Measurements from ENCODE around the gene LHX2.

Gene LHX2

GRCh38 chr9:124008694-124009530, 2.7 kb upstream of the LHX2 start:
- DNase-seq (ENCODE audit: low read depth in 2 of 2): no peak
- TF ChIP-seq, protein P1, sequence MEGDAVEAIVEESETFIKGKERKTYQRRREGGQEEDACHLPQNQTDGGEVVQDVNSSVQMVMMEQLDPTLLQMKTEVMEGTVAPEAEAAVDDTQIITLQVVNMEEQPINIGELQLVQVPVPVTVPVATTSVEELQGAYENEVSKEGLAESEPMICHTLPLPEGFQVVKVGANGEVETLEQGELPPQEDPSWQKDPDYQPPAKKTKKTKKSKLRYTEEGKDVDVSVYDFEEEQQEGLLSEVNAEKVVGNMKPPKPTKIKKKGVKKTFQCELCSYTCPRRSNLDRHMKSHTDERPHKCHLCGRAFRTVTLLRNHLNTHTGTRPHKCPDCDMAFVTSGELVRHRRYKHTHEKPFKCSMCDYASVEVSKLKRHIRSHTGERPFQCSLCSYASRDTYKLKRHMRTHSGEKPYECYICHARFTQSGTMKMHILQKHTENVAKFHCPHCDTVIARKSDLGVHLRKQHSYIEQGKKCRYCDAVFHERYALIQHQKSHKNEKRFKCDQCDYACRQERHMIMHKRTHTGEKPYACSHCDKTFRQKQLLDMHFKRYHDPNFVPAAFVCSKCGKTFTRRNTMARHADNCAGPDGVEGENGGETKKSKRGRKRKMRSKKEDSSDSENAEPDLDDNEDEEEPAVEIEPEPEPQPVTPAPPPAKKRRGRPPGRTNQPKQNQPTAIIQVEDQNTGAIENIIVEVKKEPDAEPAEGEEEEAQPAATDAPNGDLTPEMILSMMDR (IDR thresholded peaks at IDR 0.05; ENCODE audit: low read depth, low read length): no peak
- H3K4me3 ChIP-seq (replicated peaks in 1 of 2; ENCODE audit: low read depth in 2 of 2, low read length in 2 of 2): no peak overlapping the region

DNA sequence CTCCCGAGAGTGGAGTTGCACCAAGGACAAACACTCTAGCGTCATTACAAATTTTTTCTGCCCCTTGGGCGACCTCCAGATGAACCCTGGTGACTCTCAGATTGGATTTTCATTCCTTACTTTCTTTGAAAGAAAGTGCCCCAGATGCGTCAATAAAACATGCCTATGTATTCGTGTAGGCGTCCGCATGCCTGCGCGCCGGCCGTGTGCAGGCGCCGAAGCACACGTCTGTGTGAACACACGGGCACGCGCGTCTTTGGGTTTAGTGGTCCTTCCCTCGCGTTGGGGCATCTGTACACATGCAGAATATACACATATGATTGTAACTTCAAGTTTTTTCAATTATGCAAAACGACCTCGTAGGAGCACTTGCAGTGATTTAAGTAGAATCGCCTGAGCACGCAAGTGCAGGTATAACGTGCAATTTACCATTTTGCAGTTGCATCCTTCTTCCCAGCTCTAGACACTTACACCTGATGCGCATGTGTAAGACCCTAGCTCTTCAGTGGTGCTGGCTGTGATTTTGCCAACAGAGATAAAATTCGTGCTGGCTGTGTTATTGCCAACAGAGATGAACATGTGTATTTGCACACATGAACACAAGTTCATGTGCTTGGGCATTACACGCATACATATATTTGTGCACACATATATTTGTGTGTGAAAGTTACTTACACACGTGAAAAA, 1.9 kb upstream of the LHX2 start:
- no peak for DNase-seq (ENCODE audit: low read depth in 2 of 2)
- TF ChIP-seq, protein P1 (IDR thresholded peaks at IDR 0.05; ENCODE audit: low read depth, low read length): no peak
- H3K4me3 ChIP-seq (replicated peaks in 1 of 2; ENCODE audit: low read depth in 2 of 2, low read length in 2 of 2): no peak overlapping the region

- TF ChIP-seq, protein P1 (IDR thresholded peaks at IDR 0.05; ENCODE audit: low read depth, low read length): no peak
- H3K4me3 ChIP-seq (replicated peaks in 1 of 2; ENCODE audit: low read depth in 2 of 2, low read length in 2 of 2): no peak overlapping the region
- DNase-seq (ENCODE audit: low read depth in 2 of 2): no peak
Measured at GRCh38 chr9:124010303-124010664, 1.3 kb upstream of the LHX2 start.

GRCh38 chr9:124010665-124011321, 775 bp upstream of the LHX2 start:
- DNase-seq (ENCODE audit: low read depth in 2 of 2): peak; percentile 37 to 40
- TF ChIP-seq, protein P1 (IDR thresholded peaks at IDR 0.05; ENCODE audit: low read depth, low read length): no peak
- H3K4me3 ChIP-seq (replicated peaks in 1 of 2; ENCODE audit: low read depth in 2 of 2, low read length in 2 of 2): peak overlapping the region; percentile 2 to 51

GRCh38 chr9:124012368-124013301, 1.1 kb downstream of the LHX2 start:
- DNase-seq (ENCODE audit: low read depth in 2 of 2): no peak
- H3K4me3 ChIP-seq (replicated peaks in 1 of 2; ENCODE audit: low read depth in 2 of 2, low read length in 2 of 2): peak overlapping the region in 1 of 2 donors; percentile 29

More at GRCh38 chr9:124012368-124013301, 1.1 kb downstream of the LHX2 start:
- TF ChIP-seq, protein P1 (IDR thresholded peaks at IDR 0.05; ENCODE audit: low read depth, low read length): no peak

Measured in cardiac fibroblast (primary cell).